Esophagus muscularis mucosa (tissue), 3 donors: ENCODE data around the gene SLC1A1.

Experiments used
- CTCF ChIP-seq, 3 experiments: fragments of 200-600 bp in 2 of 3; fragments of 450-650 bp in 1 of 3; sonication (generic) in 2 of 3; IDR thresholded peaks; one replicate each; pipeline ENCODE4 v1.5.1; 2017 to 2019; ENCODE audit warnings: antibody characterized with exemption in 3 of 3, mild to moderate bottlenecking in 2 of 3, moderate library complexity in 1 of 3
- POLR2AphosphoS5 ChIP-seq, 2 donors: sonication (generic); formaldehyde crosslinking; IDR thresholded peaks; one replicate each; pipeline ENCODE4 v1.6.1; 2017; ENCODE audit warnings: antibody characterized with exemption in 2 of 2

- no peak for TF ChIP-seq POLR2AphosphoS5 (IDR thresholded peaks at IDR 0.05)
- no peak for TF ChIP-seq CTCF (IDR thresholded peaks at IDR 0.05)
Measured at GRCh38 chr9:4547016-4547415, 56.7 kb downstream of the SLC1A1 start.
